ENCODE measurements around the gene EHF.

- TF ChIP-seq, protein P1, sequence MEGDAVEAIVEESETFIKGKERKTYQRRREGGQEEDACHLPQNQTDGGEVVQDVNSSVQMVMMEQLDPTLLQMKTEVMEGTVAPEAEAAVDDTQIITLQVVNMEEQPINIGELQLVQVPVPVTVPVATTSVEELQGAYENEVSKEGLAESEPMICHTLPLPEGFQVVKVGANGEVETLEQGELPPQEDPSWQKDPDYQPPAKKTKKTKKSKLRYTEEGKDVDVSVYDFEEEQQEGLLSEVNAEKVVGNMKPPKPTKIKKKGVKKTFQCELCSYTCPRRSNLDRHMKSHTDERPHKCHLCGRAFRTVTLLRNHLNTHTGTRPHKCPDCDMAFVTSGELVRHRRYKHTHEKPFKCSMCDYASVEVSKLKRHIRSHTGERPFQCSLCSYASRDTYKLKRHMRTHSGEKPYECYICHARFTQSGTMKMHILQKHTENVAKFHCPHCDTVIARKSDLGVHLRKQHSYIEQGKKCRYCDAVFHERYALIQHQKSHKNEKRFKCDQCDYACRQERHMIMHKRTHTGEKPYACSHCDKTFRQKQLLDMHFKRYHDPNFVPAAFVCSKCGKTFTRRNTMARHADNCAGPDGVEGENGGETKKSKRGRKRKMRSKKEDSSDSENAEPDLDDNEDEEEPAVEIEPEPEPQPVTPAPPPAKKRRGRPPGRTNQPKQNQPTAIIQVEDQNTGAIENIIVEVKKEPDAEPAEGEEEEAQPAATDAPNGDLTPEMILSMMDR (IDR thresholded peaks at IDR 0.05; ENCODE audit: insufficient read depth, low read depth, low read length): no peak
- TF ChIP-seq EZH2 (IDR thresholded peaks at IDR 0.05; ENCODE audit: insufficient read depth, low read length): no peak
Observed at GRCh38 chr11:34603129-34604001, 17.5 kb upstream of the EHF start.
